HG02759 (cell line): Measurements from ENCODE around the gene CDK11A.
A peak's percentile ranks its signal among the peaks of the same experiment; 100 is the strongest.
"Not testable (repeated sequence)": the region's sequence is repeated elsewhere in the genome, so short reads cannot be mapped to it uniquely, and the experiment has no call there.

ENCODE experiments used
- ATAC-seq: cut with Tn5 transposase; IDR thresholded peaks from one replicate; pipeline ENCODE4 v1.9.1; 2021; ENCODE audit warnings: mild to moderate bottlenecking, moderate library complexity; ENCODE audit not compliant: unreplicated experiment

The CDK11A gene

GRCh38 chr1:1664318-1664717, 59.8 kb downstream of the CDK11A start:
- not testable (repeated sequence) for ATAC-seq

- ATAC-seq = not testable (repeated sequence)
Measured at GRCh38 chr1:1662830-1663560, 61.2 kb downstream of the CDK11A start.

GRCh38 chr1:1662392-1662791, 61.8 kb downstream of the CDK11A start:
- ATAC-seq = not testable (repeated sequence)

GRCh38 chr1:1658583-1659549, 65.3 kb downstream of the CDK11A start, which contains the start of gene CDK11B:
CDK11B (minus strand) TSS chr1:1659004; CDS start chr1:1657485, 1,519 bp downstream.
- ATAC-seq = peak; percentile 89
